HG02678 (cell line): Measurements from ENCODE around the gene FBXO31.
"Not testable (repeated sequence)": the region's sequence is repeated elsewhere in the genome, so short reads cannot be mapped to it uniquely, and the experiment has no call there.

Experiments used
- ATAC-seq: cut with Tn5 transposase; IDR thresholded peaks from one replicate; pipeline ENCODE4 v1.9.1; 2021; ENCODE audit warnings: mild to moderate bottlenecking, moderate library complexity; ENCODE audit not compliant: unreplicated experiment

FBXO31 gene

GRCh38 chr16:87411375-87412271, 28.0 kb upstream of the FBXO31 start:
- ATAC-seq, result no peak

GRCh38 chr16:87410968-87411367, 27.4 kb upstream of the FBXO31 start:
- no peak for ATAC-seq

GRCh38 chr16:87410530-87410929, 27.0 kb upstream of the FBXO31 start:
- no peak for ATAC-seq

DNA sequence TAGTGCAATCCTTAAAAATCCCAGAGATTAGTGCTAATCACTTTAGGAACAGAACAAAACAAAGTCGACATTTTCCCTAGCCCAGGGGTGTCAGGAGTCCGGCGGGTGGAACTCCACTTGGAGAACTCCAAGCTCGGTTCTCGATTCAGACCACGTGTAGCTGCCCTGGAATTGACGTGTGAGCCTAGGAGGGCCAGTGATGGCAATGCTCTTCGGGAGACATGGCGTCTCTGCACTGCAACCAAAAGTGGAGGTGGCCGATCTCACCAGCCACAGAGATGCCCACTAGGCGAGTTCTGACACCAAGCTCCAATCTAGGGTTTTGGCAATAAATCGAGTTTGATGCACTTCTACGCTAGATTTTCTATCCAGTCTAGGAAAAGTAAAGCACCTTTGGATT, 26.2 kb upstream of the FBXO31 start:
- ATAC-seq, result no peak

DNA sequence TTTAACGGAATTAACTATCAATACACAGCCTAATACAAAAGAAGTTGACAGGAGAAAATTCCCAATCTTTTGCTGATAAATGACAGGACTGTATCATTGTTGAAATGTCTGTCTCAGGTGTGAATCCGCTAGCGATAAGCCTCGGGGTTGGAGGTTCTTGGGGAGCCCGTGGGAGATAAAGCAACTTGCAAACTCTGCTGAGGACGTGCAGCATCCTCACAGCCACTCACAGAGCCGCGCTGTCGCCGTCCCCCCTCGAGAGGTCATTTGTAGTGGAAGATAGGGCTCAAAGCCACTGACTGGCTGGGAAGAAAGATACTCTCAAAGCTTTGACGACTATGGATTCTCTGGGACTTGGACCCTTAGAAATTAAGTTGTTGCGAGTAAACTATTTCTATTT, 25.6 kb upstream of the FBXO31 start:
- ATAC-seq, result no peak

- ATAC-seq, result no peak
These were observed 24.0 kb upstream of the FBXO31 start for GRCh38 chr16:87407511-87408112.

- ATAC-seq, result no peak
These were observed 23.0 kb upstream of the FBXO31 start for GRCh38 chr16:87406495-87407088.

DNA sequence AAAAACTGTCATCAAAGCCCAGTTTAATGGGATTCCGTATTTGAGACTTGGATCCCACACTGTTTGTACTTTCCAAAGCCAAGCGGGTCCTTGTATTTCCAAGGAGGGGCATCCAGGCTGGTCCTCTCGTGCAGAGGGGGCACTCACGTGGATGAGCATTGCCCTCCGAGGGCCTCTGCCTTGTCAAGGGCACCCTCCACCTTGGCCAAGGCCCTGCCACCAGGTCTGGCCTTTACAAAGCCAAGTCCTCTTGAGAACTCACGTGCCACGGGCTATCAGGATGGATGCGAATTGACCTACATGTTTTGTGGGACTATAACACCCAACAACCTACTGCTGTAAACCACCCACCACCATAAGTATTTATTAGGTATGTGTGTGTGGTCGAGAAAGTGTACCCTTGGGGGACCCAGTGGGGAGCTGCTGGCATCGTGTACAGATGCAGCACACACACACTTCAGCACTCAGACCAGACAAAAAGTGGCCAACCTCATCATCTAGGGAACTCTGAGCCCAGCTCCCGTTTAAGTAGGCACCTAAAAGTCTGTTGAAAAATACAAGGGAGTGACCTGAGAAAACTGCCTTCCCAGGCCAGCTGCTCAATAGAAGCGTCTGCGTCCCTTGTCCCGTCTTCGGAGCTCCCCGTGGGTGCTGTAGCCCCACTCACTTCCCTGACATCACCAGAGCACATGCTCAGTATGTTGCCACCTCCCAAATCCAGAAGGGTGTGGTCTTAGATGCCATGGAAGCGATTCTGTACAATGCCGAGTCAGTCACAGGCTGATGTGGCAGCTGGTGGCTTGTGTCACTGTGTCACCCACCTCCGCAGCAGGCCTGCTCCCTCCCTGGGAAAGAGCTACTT, 21.4 kb upstream of the FBXO31 start:
- ATAC-seq, result no peak

- no peak for ATAC-seq
These were observed 11.7 kb upstream of the FBXO31 start for GRCh38 chr16:87395181-87395842.

GRCh38 chr16:87393680-87394055, 10.1 kb upstream of the FBXO31 start:
- ATAC-seq, result no peak

GRCh38 chr16:87392821-87393679, 9.5 kb upstream of the FBXO31 start:
- ATAC-seq, result no peak

GRCh38 chr16:87391950-87392820, 8.6 kb upstream of the FBXO31 start, which contains the start of gene MAP1LC3B:
TSS of gene MAP1LC3B (plus strand) at chr16:87392336. CDS start at chr16:87392428, 92 bp downstream.
- ATAC-seq, result peak; percentile 71

DNA sequence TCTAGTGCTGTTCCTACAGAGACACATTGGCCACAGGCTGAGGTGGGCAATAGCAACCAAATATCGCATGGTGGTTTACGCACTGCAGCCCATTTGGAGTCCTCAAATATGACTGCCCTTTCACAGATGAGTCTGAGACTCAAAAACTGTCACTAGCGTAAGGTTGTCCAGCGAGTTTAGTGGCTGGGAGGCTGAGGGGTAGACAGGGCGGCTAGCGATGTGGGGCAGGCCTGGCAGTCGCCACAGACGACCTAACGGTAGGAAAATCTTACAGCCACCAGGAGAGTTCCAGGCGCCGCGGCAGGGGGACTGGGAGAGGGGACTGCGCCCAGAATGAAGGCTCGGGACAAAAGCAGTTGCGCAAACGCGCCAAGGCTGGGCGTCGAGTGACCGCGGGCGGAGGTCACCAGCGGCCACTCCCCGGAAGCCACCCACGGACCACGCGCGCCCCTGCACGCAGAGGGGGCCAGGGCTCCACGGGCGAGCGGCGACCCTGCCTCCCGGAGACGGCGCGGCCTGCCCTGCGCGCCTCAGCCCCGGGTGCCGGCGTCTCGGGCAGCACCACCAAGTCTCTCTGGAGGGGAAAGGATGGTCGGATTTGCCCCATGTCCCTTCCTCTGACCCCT, 7.9 kb upstream of the FBXO31 start:
- ATAC-seq, result no peak

DNA sequence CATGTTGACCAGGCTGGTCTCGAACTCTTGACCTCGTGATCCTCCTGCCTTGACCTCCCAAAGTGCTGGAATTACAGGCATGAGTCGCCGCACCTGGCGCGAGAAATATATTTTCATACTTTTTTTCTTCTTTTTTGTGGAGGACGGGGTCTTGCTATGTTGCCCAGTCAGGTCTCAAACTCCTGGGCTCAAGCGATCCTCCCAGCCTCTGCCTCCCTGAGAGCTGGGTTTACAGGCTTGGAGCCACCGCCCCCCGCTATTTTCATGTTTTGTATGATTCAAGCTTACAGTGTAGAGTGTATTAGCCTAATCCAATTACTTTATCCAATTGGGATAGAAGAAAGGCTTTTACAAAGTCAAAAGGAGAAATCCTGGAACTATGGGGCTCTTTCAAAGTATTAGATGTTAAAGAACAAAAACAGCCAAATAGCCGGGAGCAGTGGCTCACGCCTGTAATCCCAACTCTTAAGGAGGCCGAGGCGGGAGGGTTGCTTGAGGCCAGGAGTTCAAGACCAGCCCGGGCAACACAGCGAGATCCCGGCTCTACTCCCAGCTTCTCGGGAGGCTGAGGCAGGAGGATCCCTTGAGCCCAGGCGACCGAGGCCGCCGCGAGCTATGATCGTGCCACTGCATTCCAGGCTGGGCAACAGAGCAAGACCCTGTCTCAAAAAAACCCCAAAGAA, 7.2 kb upstream of the FBXO31 start:
- no peak for ATAC-seq

GRCh38 chr16:87389914-87390313, 6.3 kb upstream of the FBXO31 start:
- not testable (repeated sequence) for ATAC-seq

- ATAC-seq, result no peak
These were observed 5.7 kb upstream of the FBXO31 start for GRCh38 chr16:87389245-87389644.

DNA sequence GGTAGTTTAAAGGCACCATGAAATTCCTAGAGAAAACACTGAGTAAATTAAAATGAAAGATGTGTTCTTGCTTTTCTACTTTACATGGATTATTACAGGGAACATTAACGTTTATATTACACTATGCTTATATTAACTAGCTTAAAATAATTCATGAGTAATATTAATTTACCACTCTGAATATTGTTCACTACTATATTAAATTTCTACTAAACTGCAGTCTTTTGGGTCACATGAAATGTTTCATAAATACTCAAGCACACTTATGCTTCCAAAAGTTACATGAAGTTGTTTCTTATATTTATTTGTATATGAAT, 5.2 kb upstream of the FBXO31 start:
- ATAC-seq, result no peak
